Liver (tissue), 9 donors: ENCODE data around the gene BRD8. TPM values are rescaled to one million over a fixed set of nuclear protein-coding genes. Genes with fewer than 3 reads are reported as not detected.

Source experiments
- DNase-seq: peaks from one replicate; pipeline ENCODE4 v3.0.0-alpha.2; 2017; ENCODE audit warnings: low spot score
- H3K27ac ChIP-seq, 2 donors: one replicate each; pipeline ENCODE4 v1.7.0; 2013; ENCODE audit warnings: inconsistent platforms in 2 of 2, low read length in 2 of 2, control low read depth in 1 of 2, low read depth in 1 of 2, mild to moderate bottlenecking in 1 of 2
- H3K27me3 ChIP-seq, 4 donors: one replicate each; pipeline versions ENCODE4 v1.6.1 to v1.7.0; 2013; ENCODE audit warnings: low read length in 3 of 4, inconsistent platforms in 1 of 4, mild to moderate bottlenecking in 1 of 4, moderate library complexity in 1 of 4; ENCODE audit not compliant: control insufficient read depth in 4 of 4, insufficient read depth in 4 of 4
- H3K36me3 ChIP-seq, 4 donors: one replicate each; pipeline versions ENCODE4 v1.6.1 to v1.7.0; 2013; ENCODE audit warnings: low read length in 3 of 4, mild to moderate bottlenecking in 3 of 4, low read depth in 1 of 4, moderate library complexity in 1 of 4; ENCODE audit not compliant: control insufficient read depth in 4 of 4, insufficient read depth in 3 of 4
- H3K4me1 ChIP-seq, 4 donors: one replicate each; pipeline versions ENCODE4 v1.6.1 to v1.7.0; 2013; ENCODE audit warnings: low read length in 3 of 4, mild to moderate bottlenecking in 3 of 4, moderate library complexity in 1 of 4; ENCODE audit not compliant: control insufficient read depth in 4 of 4, insufficient read depth in 4 of 4
- H3K4me3 ChIP-seq, 3 donors: one replicate each; pipeline versions ENCODE4 v1.6.1 to v1.7.0; 2013; ENCODE audit warnings: low read length in 3 of 3, control low read depth in 1 of 3, low read depth in 1 of 3, mild to moderate bottlenecking in 1 of 3
- H3K9ac ChIP-seq, 2 donors: one replicate each; pipeline ENCODE4 v1.7.0; 2013; ENCODE audit warnings: low read length in 2 of 2, mild to moderate bottlenecking in 2 of 2, moderate library complexity in 2 of 2, control low read depth in 1 of 2, low read depth in 1 of 2
- H3K9me3 ChIP-seq, 4 donors: one replicate each; pipeline versions ENCODE4 v1.6.1 to v1.7.0; 2013; ENCODE audit warnings: low read length in 3 of 4; ENCODE audit not compliant: control insufficient read depth in 4 of 4
- EGR1 ChIP-seq, 2 donors: IDR thresholded peaks; 2 replicates each; pipeline ENCODE4 v1.6.1; 2016 to 2018; ENCODE audit warnings: antibody characterized with exemption in 2 of 2, low read depth in 2 of 2
- FOXA1 ChIP-seq: IDR thresholded peaks from 2 replicates; pipeline ENCODE4 v1.6.1; 2016; ENCODE audit warnings: antibody characterized with exemption
- FOXA2 ChIP-seq: IDR thresholded peaks from 2 replicates; pipeline ENCODE4 v1.6.1; 2016; ENCODE audit warnings: antibody characterized with exemption
- GABPA ChIP-seq, 2 donors: IDR thresholded peaks in 1 of 2; conservative IDR thresholded peaks in 1 of 2; 2 replicates each; pipeline ENCODE4 v1.6.1; 2016; ENCODE audit warnings: antibody characterized with exemption in 2 of 2, mild to moderate bottlenecking in 1 of 2, moderate library complexity in 1 of 2
- HNF4A ChIP-seq, 2 donors: conservative IDR thresholded peaks; 2 replicates each; pipeline ENCODE4 v1.6.1; 2016; ENCODE audit warnings: antibody characterized with exemption in 2 of 2, mild to moderate bottlenecking in 2 of 2
- HNF4G ChIP-seq: IDR thresholded peaks from 2 replicates; pipeline ENCODE4 v1.6.1; 2016; ENCODE audit warnings: antibody characterized with exemption
- JUND ChIP-seq, 2 donors: IDR thresholded peaks; 2 replicates each; pipeline ENCODE4 v1.6.1; 2016; ENCODE audit warnings: antibody characterized with exemption in 2 of 2
- NR2F2 ChIP-seq: IDR thresholded peaks from 2 replicates; pipeline ENCODE4 v1.6.1; 2016; ENCODE audit warnings: antibody characterized with exemption
- RAD21 ChIP-seq, 2 donors: IDR thresholded peaks; 2 replicates each; pipeline ENCODE4 v1.6.1; 2016; ENCODE audit warnings: antibody characterized with exemption in 2 of 2, mild to moderate bottlenecking in 2 of 2
- REST ChIP-seq: IDR thresholded peaks from 2 replicates; pipeline ENCODE4 v1.6.1; 2016; ENCODE audit warnings: antibody characterized with exemption, mild to moderate bottlenecking
- RXRA ChIP-seq, 2 donors: IDR thresholded peaks; 2 replicates each; pipeline ENCODE4 v1.6.1; 2017 to 2018; ENCODE audit warnings: antibody characterized with exemption in 2 of 2, mild to moderate bottlenecking in 1 of 2
- SP1 ChIP-seq: IDR thresholded peaks from 2 replicates; pipeline ENCODE4 v1.6.1; 2018; ENCODE audit warnings: antibody characterized with exemption, mild to moderate bottlenecking
- TAF1 ChIP-seq: conservative IDR thresholded peaks from 2 replicates; pipeline ENCODE4 v1.6.1; 2016; ENCODE audit warnings: antibody characterized with exemption, mild to moderate bottlenecking
- YY1 ChIP-seq: IDR thresholded peaks from 2 replicates; pipeline ENCODE4 v1.6.1; 2016; ENCODE audit warnings: antibody characterized with exemption, mild to moderate bottlenecking
- ZBTB33 ChIP-seq: IDR thresholded peaks from 2 replicates; pipeline ENCODE4 v1.6.1; 2016; ENCODE audit warnings: antibody characterized with exemption
- WGBS: extraction: QIAGEN DNeasy Blood & Tissue Kit; methylation state at CpG from one replicate; pipeline ENCODE4 v1.1.7; 2013; 5-methylcytosine and 5-hydroxymethylcytosine counted together
- polyA plus RNA-seq, 2 donors: library from polyadenylated mRNA; stranded (reverse) in 1 of 2; unstranded in 1 of 2; fragments of 200-250 nt in 1 of 2; fragments of >200 nt in 1 of 2; fragmentation: Nextera tagmentation in 1 of 2; extraction: Ambion mirVana in 1 of 2; gene quantifications; one replicate each; pipeline versions ENCODE4 v1.2.1 to v1.2.3, GENCODE V29; 2013 to 2015
- total RNA-seq, 2 donors: library from RNA; depleted of rRNA; stranded (reverse); fragments of >200 nt; gene quantifications; one replicate each; pipeline ENCODE4 v1.2.3, GENCODE V29; 2014
- TF ChIP-seq, protein P1 (sequence below): IDR thresholded peaks from 2 replicates; pipeline ENCODE4 v1.6.1; 2016; ENCODE audit warnings: antibody characterized with exemption
- TF ChIP-seq, protein P2 (sequence below): IDR thresholded peaks from 2 replicates; pipeline ENCODE4 v1.6.1; 2016; ENCODE audit warnings: antibody characterized with exemption
- donor health status: healthy.
- donor health status: healthy.
- donor health status: healthy.
- donor health status: healthy.
- donor health status: healthy.

The BRD8 gene
- total and polyA plus RNA-seq, 4 donors = 14.8 to 34.5 (median 29.6) TPM

GRCh38 chr5:138169124-138169523 lies 9.3 kb downstream of the BRD8 start:
- 94% methylated on average over 5 of the region's 5 CpGs for WGBS
- Histone ChIP-seq H3K36me3 (peaks cover 32 to 86% (median 77%) of the 10 kb centered on the region in 4 donors), H3K9ac (no peak overlapping the region), H3K9me3 (no peaks in the 10 kb centered on the region), H3K4me3 (no peak overlapping the region), H3K27me3 (no peaks in the 10 kb centered on the region), H3K4me1 (no peaks in the 10 kb centered on the region), H3K27ac (no peak overlapping the region)
- DNase-seq = no peak
- TF ChIP-seq FOXA2 (no peak), NR2F2 (no peak), FOXA1 (no peak), TAF1 (no peak)

DNA sequence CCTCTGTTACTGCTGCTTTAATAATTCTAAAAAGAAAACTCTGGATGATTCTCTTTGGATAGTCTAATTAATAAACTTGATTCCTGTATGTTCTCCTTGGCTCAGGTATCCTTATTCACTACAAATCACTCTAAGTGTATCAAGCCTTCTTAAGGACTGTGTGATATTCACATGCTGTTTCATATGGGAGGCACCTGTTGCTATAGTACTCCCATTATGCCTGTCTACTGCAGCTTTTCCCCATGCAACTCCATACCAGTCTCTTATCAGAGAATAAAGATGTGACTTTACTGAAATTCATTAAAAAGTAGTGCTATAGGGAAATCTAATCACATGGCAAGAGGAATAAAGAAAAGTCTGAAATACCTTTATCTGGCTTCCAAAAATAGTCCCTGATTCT lies 14.7 kb downstream of the BRD8 start:
- no peaks in the 10 kb centered on the region for H3K27me3 ChIP-seq
- no peak for TF ChIP-seq REST
- no peak for TF ChIP-seq FOXA2
- TF ChIP-seq EGR1 (IDR thresholded peaks at IDR 0.05; ENCODE audit: low read depth in 2 of 2) = no peak
- no peak for TF ChIP-seq TAF1
- no peak for TF ChIP-seq HNF4G
- no peak for TF ChIP-seq GABPA (IDR thresholded peaks at IDR 0.05 in 1 of 2, conservative IDR thresholded peaks at IDR 0.05 in 1 of 2)
- TF ChIP-seq, protein P1, sequence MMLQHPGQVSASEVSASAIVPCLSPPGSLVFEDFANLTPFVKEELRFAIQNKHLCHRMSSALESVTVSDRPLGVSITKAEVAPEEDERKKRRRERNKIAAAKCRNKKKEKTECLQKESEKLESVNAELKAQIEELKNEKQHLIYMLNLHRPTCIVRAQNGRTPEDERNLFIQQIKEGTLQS = no peak
- TF ChIP-seq RXRA (IDR thresholded peaks at IDR 0.05) = no peak
- TF ChIP-seq JUND (IDR thresholded peaks at IDR 0.05) = no peak
- no peak for TF ChIP-seq HNF4A (conservative IDR thresholded peaks at IDR 0.05)
- no peak for TF ChIP-seq SP1
- no peak for TF ChIP-seq ZBTB33
- TF ChIP-seq RAD21 (IDR thresholded peaks at IDR 0.05) = no peak

GRCh38 chr5:138160706-138161105 lies 17.7 kb downstream of the BRD8 start:
- H3K4me1 ChIP-seq = no peaks in the 10 kb centered on the region
- H3K9ac ChIP-seq = no peak overlapping the region
- no peak overlapping the region for H3K4me3 ChIP-seq
- no peaks in the 10 kb centered on the region for H3K9me3 ChIP-seq
- H3K27ac ChIP-seq = no peak overlapping the region
- H3K27me3 ChIP-seq = no peaks in the 10 kb centered on the region
- WGBS = 98% methylated on average over 4 of the region's 4 CpGs
- peaks cover 32 to 85% (median 79%) of the 10 kb centered on the region in 4 donors for H3K36me3 ChIP-seq
- DNase-seq = no peak
- TF ChIP-seq JUND (IDR thresholded peaks at IDR 0.05) = no peak
- no peak for TF ChIP-seq YY1
- no peak for TF ChIP-seq HNF4A (conservative IDR thresholded peaks at IDR 0.05)
- TF ChIP-seq GABPA (IDR thresholded peaks at IDR 0.05 in 1 of 2, conservative IDR thresholded peaks at IDR 0.05 in 1 of 2) = no peak
- no peak for TF ChIP-seq REST
- TF ChIP-seq EGR1 (IDR thresholded peaks at IDR 0.05; ENCODE audit: low read depth in 2 of 2) = no peak
- TF ChIP-seq SP1 = no peak
- no peak for TF ChIP-seq FOXA1
- TF ChIP-seq, protein P1 = no peak
- TF ChIP-seq RAD21 (IDR thresholded peaks at IDR 0.05) = no peak
- TF ChIP-seq, protein P2, sequence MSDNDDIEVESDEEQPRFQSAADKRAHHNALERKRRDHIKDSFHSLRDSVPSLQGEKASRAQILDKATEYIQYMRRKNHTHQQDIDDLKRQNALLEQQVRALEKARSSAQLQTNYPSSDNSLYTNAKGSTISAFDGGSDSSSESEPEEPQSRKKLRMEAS = no peak
- no peak for TF ChIP-seq HNF4G

More for the DNA sequence above, 14.7 kb downstream of the BRD8 start:
- Histone ChIP-seq H3K4me3 (no peak overlapping the region), H3K4me1 (no peaks in the 10 kb centered on the region), H3K9ac (no peak overlapping the region), H3K9me3 (no peaks in the 10 kb centered on the region), H3K27ac (no peak overlapping the region), H3K36me3 (peaks cover 29 to 100% (median 87%) of the 10 kb centered on the region in 4 donors)
- DNase-seq = no peak
